ENCODE results near the gene EVC2. TPM values are rescaled to one million over a fixed set of nuclear protein-coding genes. Genes with fewer than 3 reads are reported as not detected.

EVC2 gene
- 0.32 and 0.54 TPM in 2 replicates for total RNA-seq

GRCh38 chr4:5708449-5709206 lies at the start of gene EVC2:
TSS of gene EVC2 (minus strand) at chr4:5708559. CDS start at chr4:5708513, 46 bp downstream.
- peaks cover 34% of the 10 kb centered on the region for H3K27me3 Mint-ChIP-seq (ENCODE audit: insufficient read depth)
- H3K4me3 Mint-ChIP-seq, result no peak within 1 kb of the TSS
- H3K27ac Mint-ChIP-seq, result no peak within 1 kb of the TSS
- H3K36me3 Mint-ChIP-seq (ENCODE audit: low read depth), result no peaks in the 10 kb centered on the region
- H3K9me3 Mint-ChIP-seq, result peaks cover 5% of the 10 kb centered on the region
- H3K4me1 Mint-ChIP-seq (ENCODE audit: low read depth), result peaks cover 9% of the 10 kb centered on the region
- no peak for DNase-seq (ENCODE audit: low spot score)
- intact Hi-C loops (cut with micrococcal nuclease), result no loop called here

- no peak overlapping the region for H3K4me3 Mint-ChIP-seq
- DNase-seq (ENCODE audit: low spot score), result no peak
Observed at GRCh38 chr4:5757954-5758353, 49.6 kb upstream of the EVC2 start.

DNA sequence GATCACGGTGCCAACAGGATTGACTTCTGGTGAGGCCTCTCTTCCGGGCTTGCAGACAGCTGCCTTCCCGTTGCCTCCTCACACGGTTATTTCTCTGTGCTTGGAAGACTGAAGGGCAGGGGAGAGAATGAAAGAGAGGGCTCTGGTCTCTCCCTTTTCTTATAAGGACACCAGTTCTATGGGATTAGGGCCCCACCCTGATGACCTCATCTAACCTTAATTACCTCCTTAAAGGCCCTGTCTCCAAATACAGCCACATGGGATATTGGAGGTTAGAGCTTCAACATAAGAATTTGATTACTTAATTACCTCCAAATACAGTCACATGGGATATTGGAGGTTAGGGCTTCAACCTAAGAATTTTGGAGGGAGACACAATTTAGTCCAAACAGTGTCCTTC lies 49.2 kb upstream of the EVC2 start:
- H3K27me3 Mint-ChIP-seq (ENCODE audit: insufficient read depth), result no peaks in the 10 kb centered on the region
- H3K9me3 Mint-ChIP-seq, result no peaks in the 10 kb centered on the region
- DNase-seq (ENCODE audit: low spot score), result no peak
- H3K36me3 Mint-ChIP-seq (ENCODE audit: low read depth), result no peaks in the 10 kb centered on the region
- intact Hi-C loops (cut with micrococcal nuclease), result loop anchor here (5.0 kb wide), 1 partner anchor 105 kb away; no protein-coding TSS in a partner anchor
- peaks cover 10% of the 10 kb centered on the region for H3K4me1 Mint-ChIP-seq (ENCODE audit: low read depth)
- no peak overlapping the region for H3K4me3 Mint-ChIP-seq
- H3K27ac Mint-ChIP-seq, result no peak overlapping the region

More at GRCh38 chr4:5757954-5758353, 49.6 kb upstream of the EVC2 start:
- H3K9me3 Mint-ChIP-seq, result no peaks in the 10 kb centered on the region
- H3K27me3 Mint-ChIP-seq (ENCODE audit: insufficient read depth), result no peaks in the 10 kb centered on the region
- peaks cover 10% of the 10 kb centered on the region for H3K4me1 Mint-ChIP-seq (ENCODE audit: low read depth)
- H3K36me3 Mint-ChIP-seq (ENCODE audit: low read depth), result no peaks in the 10 kb centered on the region
- intact Hi-C loops (cut with micrococcal nuclease), result loop anchor here (2.0 to 5.0 kb wide), 2 partner anchors 45 to 104 kb away; no protein-coding TSS in a partner anchor
- H3K27ac Mint-ChIP-seq, result no peak overlapping the region

- Mint-ChIP-seq H3K9me3 (no peaks in the 10 kb centered on the region), H3K4me3 (no peak overlapping the region), H3K36me3 (ENCODE audit: low read depth) (no peaks in the 10 kb centered on the region), H3K4me1 (ENCODE audit: low read depth) (peaks cover 10% of the 10 kb centered on the region), H3K27me3 (ENCODE audit: insufficient read depth) (no peaks in the 10 kb centered on the region), H3K27ac (no peak overlapping the region)
- intact Hi-C loops (cut with micrococcal nuclease), result loop anchor here (5.0 kb wide), 1 partner anchor 105 kb away; no protein-coding TSS in a partner anchor
- DNase-seq (ENCODE audit: low spot score), result no peak
Observed at GRCh38 chr4:5757091-5757490, 48.7 kb upstream of the EVC2 start.

GRCh38 chr4:5756271-5756670 lies 47.9 kb upstream of the EVC2 start:
- no peaks in the 10 kb centered on the region for H3K9me3 Mint-ChIP-seq
- no peaks in the 10 kb centered on the region for H3K36me3 Mint-ChIP-seq (ENCODE audit: low read depth)
- H3K27ac Mint-ChIP-seq, result no peak overlapping the region
- intact Hi-C loops (cut with micrococcal nuclease), result loop anchor here (5.0 kb wide), 1 partner anchor 106 kb away; no protein-coding TSS in a partner anchor
- no peak overlapping the region for H3K4me3 Mint-ChIP-seq
- no peak for DNase-seq (ENCODE audit: low spot score)
- H3K27me3 Mint-ChIP-seq (ENCODE audit: insufficient read depth), result no peaks in the 10 kb centered on the region
- peaks cover 10% of the 10 kb centered on the region for H3K4me1 Mint-ChIP-seq (ENCODE audit: low read depth)

GRCh38 chr4:5755679-5756078 lies 47.3 kb upstream of the EVC2 start:
- Mint-ChIP-seq H3K27me3 (ENCODE audit: insufficient read depth) (no peaks in the 10 kb centered on the region), H3K4me3 (no peak overlapping the region), H3K27ac (no peak overlapping the region), H3K4me1 (ENCODE audit: low read depth) (peaks cover 10% of the 10 kb centered on the region), H3K9me3 (no peaks in the 10 kb centered on the region), H3K36me3 (ENCODE audit: low read depth) (no peaks in the 10 kb centered on the region)
- intact Hi-C loops (cut with micrococcal nuclease), result loop anchor here (5.0 kb wide), 1 partner anchor 107 kb away; no protein-coding TSS in a partner anchor
- DNase-seq (ENCODE audit: low spot score), result no peak

- Mint-ChIP-seq H3K27me3 (ENCODE audit: insufficient read depth) (no peaks in the 10 kb centered on the region), H3K36me3 (ENCODE audit: low read depth) (no peaks in the 10 kb centered on the region), H3K27ac (no peak overlapping the region), H3K4me1 (ENCODE audit: low read depth) (peaks cover 10% of the 10 kb centered on the region), H3K4me3 (no peak overlapping the region), H3K9me3 (no peaks in the 10 kb centered on the region)
- intact Hi-C loops (cut with micrococcal nuclease), result loop anchor here (5.0 kb wide), 1 partner anchor 107 kb away; no protein-coding TSS in a partner anchor
- DNase-seq (ENCODE audit: low spot score), result no peak
Observed at GRCh38 chr4:5755161-5755560, 46.8 kb upstream of the EVC2 start.

DNA sequence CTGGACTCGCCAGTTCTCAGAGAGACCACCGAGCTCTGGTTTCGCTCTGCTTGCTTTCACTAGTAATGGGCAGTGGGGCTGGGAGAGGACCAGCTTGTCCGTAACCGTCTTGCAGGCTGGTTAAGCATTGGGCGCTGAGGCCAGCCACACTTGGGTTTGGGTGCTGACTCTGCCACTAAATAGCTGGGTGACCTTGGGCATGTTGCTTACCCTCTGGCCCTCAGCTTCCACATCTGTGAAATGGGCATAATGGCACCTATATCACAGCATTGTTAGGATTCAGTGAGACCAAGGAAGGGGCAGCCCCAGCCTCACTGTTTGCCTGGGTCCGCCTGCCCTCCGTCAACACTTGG lies 46.1 kb upstream of the EVC2 start:
- Mint-ChIP-seq H3K4me3 (no peak overlapping the region), H3K36me3 (ENCODE audit: low read depth) (no peaks in the 10 kb centered on the region), H3K27ac (no peak overlapping the region), H3K4me1 (ENCODE audit: low read depth) (peaks cover 10% of the 10 kb centered on the region), H3K9me3 (no peaks in the 10 kb centered on the region), H3K27me3 (ENCODE audit: insufficient read depth) (no peaks in the 10 kb centered on the region)
- intact Hi-C loops (cut with micrococcal nuclease), result no loop called here
- no peak for DNase-seq (ENCODE audit: low spot score)

DNA sequence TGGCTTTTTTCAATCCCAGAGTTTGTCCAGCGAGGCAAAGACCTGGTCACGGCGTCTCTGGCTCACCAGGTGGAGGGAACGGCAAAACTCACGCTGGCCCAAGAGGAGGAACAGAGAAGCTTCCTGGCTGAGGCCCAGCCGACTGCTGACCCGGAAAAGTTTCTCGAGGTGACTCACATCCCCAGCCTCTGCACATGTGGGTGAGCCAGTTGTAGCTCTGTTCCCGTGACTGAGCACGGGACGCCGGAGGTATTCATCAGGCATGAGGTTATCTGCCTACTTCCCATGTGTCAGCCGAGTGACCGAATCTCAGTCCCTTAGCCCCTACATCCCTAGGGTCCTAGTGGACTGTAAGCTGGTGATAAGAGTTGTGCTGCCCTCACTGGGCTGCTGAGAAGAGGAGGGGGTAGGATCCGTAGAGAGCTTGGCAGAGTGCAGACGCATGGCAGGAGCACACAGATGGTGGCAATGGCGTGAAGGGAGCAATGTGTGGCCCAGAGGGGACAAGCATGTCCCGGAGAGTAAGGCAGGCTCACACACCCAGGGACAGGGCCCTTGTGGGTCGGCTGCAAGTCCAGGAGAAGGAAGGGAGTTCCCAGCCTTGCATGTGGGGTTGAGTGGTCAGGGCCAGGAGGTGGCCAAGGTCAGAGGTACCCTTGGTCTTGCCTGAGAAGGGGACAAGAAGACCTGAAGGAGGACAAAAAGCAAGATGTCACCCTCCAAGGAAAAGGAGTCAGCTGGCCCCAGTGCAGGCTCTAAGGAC lies 45.6 kb upstream of the EVC2 start:
- no peak overlapping the region for H3K27ac Mint-ChIP-seq
- H3K9me3 Mint-ChIP-seq, result no peaks in the 10 kb centered on the region
- peaks cover 9% of the 10 kb centered on the region for H3K4me1 Mint-ChIP-seq (ENCODE audit: low read depth)
- DNase-seq (ENCODE audit: low spot score), result no peak
- no peaks in the 10 kb centered on the region for H3K36me3 Mint-ChIP-seq (ENCODE audit: low read depth)
- intact Hi-C loops (cut with micrococcal nuclease), result no loop called here
- H3K27me3 Mint-ChIP-seq (ENCODE audit: insufficient read depth), result no peaks in the 10 kb centered on the region
- no peak overlapping the region for H3K4me3 Mint-ChIP-seq

DNA sequence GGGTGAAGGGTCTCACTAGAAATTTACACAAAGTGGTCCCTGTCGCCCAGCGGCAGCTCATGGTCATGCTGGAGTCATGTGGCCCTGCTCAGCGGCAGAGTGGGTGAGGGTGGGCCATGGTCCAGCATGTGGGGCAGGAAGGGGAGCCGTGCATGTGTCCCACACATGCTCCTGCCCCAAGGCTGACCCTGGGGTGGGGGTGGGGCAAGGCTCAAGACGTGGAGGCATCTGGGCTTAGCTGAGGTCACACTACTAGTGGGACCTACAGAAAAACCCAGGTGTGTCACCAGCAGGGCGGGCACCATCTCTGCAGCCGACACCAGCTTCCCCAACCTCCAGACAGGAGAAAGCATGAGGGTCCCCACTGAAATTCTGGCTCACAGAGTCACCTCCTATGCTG lies 45.0 kb upstream of the EVC2 start:
- intact Hi-C loops (cut with micrococcal nuclease), result no loop called here
- Mint-ChIP-seq H3K36me3 (ENCODE audit: low read depth) (no peaks in the 10 kb centered on the region), H3K9me3 (no peaks in the 10 kb centered on the region), H3K27me3 (ENCODE audit: insufficient read depth) (no peaks in the 10 kb centered on the region), H3K4me1 (ENCODE audit: low read depth) (peaks cover 3% of the 10 kb centered on the region), H3K4me3 (no peak overlapping the region), H3K27ac (no peak overlapping the region)
- DNase-seq (ENCODE audit: low spot score), result no peak

- Mint-ChIP-seq H3K36me3 (ENCODE audit: low read depth) (no peaks in the 10 kb centered on the region), H3K4me1 (ENCODE audit: low read depth) (no peaks in the 10 kb centered on the region), H3K4me3 (no peak overlapping the region), H3K9me3 (no peaks in the 10 kb centered on the region), H3K27me3 (ENCODE audit: insufficient read depth) (no peaks in the 10 kb centered on the region), H3K27ac (no peak overlapping the region)
- DNase-seq (ENCODE audit: low spot score), result no peak
- intact Hi-C loops (cut with micrococcal nuclease), result no loop called here
Observed at GRCh38 chr4:5752376-5753184, 44.2 kb upstream of the EVC2 start.

DNA sequence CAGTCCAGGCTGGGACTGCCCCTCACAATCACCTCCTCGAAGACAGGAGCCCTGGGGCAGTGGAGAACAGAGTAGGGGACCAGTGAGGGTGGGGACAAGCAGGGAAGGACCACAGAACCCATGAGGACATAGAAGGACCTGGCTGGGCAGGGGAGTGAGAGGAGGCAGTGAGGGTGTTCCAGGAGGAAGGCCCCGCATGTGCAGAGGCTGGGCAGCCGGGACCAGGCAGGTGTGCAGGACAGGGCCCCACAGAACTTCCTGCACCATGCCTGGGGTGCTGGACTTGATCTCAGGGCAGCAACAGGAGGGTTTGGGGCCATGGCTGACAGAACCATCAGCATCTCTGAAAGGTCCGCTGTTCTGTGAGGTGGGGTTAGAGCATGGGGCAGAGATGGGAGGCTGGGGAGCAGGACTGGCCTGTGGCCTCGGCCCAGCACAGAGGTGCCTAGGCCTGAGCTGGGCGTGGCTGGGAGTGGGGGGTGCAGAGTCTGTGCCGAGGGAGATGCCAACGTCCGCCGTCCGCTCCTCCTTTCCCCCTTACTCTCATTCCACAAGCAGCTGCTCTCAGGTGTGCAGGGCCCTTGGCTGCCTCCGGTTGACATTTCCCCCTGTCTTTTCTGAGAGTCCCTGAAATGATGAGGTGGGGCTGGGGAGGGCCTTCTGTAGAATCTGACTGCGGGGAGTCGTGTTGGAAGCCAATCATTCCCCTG lies 43.5 kb upstream of the EVC2 start:
- no peaks in the 10 kb centered on the region for H3K4me1 Mint-ChIP-seq (ENCODE audit: low read depth)
- H3K9me3 Mint-ChIP-seq, result peaks cover under 1% of the 10 kb centered on the region
- peaks cover under 1% of the 10 kb centered on the region for H3K36me3 Mint-ChIP-seq (ENCODE audit: low read depth)
- no peak overlapping the region for H3K27ac Mint-ChIP-seq
- no peaks in the 10 kb centered on the region for H3K27me3 Mint-ChIP-seq (ENCODE audit: insufficient read depth)
- no peak for DNase-seq (ENCODE audit: low spot score)
- intact Hi-C loops (cut with micrococcal nuclease), result no loop called here
- no peak overlapping the region for H3K4me3 Mint-ChIP-seq
